Measurements from ENCODE around the gene CP. TPM values are rescaled to one million over a fixed set of nuclear protein-coding genes. Genes with fewer than 3 reads are reported as not detected.
"Not testable (repeated sequence)": the region's sequence is repeated elsewhere in the genome, so short reads cannot be mapped to it uniquely, and the experiment has no call there.

The CP gene
- total RNA-seq, 1 donor from 2014 or later, result 21.7 TPM

DNA sequence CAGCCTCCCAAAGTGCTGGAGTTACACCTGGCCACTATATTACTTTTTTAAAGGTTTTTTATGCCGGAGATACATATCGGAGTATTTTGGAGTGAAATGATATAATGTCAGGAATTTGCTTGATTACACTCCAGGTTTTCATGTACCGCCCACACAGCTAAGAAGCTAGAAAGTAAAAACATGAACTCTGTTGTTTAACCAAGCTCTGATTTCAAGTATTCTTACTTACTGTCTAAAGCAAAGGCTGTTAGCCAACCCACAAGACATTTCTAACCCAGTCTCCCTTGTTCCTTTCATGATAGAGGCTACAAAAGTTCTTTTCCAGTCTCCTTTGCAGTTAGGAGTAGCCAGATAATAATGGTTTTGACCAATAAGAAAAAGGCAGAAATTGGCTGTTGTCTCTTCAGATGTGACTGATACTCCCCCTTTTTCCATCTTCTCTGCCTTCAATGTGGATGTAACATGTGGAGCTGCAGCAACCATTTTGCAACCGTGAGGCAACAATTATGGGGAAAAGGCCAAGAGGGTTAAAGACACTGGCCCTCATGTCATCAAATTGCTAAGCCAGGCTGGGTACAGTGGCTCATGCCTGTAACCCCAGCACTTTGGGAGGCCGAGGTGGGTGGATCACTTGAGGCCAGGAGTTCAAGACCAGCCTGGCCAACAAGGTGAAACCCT, 6.1 kb upstream of the CP start:
- no peak for DNase-seq (ENCODE audit: low spot score)

DNA sequence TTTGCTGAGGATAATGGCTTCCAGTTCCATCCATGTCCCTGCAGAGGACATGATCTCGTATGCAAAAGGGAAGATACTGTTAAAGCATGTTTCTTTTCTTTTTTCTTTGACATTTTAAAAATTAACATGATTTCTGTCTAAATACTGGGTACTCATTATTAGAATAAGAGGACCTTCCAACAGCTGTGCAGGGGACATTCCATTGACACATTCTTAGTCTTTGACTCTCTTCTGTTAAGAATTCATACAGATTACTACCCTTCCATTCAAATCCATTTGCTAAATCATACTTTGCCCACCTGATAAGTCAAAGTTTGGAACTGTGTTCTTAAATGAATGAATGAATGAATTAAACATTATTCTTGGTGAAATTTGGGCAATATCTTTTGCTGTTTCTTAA, 5.1 kb upstream of the CP start:
- no peak for DNase-seq (ENCODE audit: low spot score)

DNA sequence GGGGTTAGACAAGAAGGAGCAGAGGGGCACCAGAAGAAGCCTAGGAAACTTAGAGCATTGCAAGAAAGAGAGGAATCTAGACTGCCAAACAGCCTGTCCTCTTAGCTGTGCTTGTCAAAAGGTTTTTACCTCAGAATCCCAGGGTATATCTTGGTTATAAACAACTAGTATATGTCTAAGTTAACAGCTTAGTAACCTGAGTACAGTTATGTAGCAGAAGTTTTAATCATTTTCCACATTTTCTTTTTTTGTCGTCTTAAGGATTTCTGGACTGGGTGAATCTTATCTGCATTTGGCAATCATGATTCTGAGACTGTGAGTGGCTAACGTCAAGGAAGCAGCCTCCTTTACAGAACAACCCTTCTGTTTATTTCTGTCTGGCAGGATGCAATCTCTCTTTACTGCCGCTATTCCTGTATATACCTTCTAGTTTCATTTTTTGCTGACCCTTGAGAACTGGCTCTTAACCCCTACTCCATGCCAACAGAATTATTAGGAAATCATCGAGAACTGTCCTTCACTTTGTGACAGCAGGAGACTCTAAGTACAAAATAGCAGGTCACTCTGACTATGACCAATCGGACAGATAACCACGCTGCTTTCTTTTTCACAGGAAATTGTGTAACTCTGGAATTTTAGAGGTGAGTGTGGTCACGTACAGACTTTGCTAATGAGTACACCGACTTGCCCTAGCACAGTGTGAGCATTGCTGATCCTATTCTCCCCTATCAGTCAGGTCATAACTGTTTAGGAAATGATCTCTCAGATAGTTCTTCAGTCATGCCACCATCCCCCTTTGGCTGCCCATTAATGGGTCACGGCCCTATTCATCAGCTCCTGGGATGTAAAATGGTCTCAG, 3.3 kb upstream of the CP start:
- DNase-seq (ENCODE audit: low spot score), result peak; percentile 74

DNA sequence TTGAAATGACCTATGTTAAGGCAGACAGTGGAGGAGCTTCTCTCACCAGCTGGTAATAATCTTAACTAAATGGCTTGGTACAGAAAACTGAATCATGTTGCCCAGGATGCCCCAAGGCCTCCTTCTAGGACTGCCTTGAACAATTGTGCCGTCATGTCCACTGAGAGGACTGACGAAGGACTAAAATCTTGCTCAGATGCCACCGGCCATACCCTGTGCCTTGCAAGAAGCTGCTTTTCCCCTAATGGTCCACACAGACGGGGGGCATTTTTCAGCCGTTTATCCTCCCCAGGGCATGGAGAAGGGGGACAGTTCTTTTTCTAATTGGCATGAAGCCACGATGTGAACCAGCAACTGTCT, 1.8 kb upstream of the CP start:
- DNase-seq (ENCODE audit: low spot score), result no peak

DNA sequence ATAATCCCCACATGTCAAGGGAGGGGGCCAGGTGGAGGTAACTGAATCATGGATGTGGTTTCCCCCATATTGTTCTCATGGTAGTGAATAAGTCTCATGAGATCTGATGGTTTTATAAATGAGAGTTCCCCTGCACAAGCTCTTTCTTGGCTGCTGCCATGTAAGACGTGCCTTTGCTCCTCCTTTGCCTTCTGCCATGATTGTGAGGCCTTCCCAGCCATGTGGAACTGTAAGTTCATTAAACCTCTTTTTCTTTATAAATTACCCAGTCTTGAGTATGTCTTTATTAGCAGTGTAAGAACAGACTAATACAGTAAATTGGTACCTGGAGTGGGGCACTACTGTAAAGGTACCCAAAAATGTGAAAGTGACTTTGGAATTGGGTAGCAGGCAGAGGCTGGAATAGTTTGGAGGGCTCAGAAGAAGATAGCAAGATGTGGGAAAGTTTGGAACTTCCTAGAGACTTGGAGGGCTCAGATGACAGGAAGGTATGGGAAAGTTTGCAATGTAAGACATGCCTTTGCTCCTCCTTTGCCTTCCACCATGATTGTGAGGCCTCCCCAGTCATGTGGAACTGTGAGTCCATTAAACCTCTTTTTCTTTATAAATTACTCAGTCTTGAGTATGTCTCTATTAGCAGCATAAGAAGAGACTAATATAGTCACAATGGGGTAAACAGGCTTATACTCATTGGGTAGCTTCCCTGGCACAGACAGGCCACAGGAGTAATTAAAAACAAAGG, 2.1 kb downstream of the CP start:
- not testable (repeated sequence) for DNase-seq (ENCODE audit: low spot score)

DNA sequence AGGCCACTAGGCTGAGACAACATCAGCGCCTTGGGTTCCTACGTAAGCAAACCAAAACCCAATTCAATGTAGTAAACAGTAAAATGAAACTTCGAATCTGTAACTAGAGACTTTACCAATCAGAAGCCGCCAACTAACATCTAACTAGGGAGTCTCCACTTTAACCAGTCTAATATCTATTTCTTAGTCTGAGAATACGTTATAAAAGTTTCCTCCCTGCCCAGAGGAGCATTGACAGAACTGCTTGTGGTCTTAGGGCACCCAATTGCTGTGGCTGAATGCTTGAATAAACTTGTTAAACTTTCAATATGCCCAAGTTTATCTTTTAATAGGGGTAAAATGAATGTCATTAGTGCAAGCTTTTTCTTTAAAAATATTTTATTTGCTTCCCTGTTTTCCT, 4.3 kb downstream of the CP start:
- no peak for DNase-seq (ENCODE audit: low spot score)

DNA sequence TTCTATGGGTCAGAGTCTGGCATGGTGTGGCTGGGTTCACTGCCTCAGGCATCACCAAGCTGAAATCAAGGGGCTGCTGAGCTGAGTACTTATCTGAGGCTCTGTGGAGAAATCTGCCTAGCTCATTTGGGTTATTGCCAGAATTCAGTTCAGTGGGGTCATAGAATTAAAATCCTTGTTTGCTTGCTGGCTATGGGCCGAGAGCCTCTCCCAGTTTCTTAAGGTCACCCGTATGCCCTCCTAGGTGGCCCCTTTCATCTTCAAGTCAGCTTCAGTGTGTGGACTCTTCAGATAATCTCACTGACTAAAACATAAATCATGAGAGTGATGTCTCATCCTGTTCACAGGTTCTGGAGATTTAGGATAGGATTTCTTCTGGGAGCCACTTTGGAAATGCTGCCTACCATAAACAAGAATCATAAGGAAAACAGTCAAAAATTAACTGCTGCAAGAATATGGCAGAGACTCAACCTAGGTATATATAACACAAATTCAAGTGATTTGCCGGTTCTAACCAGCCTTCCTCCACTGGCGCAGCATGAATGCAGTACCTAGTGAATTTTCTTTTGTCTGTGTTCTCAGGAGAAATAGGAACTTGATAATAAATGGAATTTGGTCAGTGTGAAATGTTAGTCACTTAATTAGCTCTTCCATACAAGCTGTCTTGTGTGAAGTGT, 5.3 kb downstream of the CP start:
- peak; percentile 68 for DNase-seq (ENCODE audit: low spot score)

DNA sequence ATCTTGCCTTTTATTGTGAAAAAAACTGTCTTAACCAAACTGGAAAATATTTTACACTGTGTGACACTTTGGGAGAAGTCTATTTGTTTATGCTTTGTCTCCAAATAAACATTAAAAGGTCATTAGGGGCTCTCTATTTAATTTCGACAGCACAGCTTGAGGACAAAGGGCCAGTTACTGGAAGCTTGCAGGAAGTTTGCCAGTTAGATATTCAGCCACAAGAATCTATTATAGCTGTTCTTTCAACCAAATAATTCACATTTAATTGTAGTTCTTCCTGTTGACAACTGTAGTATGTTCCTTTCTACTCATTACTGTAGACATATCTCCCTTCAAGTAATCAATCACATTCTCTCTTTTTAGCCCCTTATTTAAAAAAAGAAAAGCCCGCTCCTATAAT, 6.1 kb downstream of the CP start:
- DNase-seq (ENCODE audit: low spot score), result no peak

DNA sequence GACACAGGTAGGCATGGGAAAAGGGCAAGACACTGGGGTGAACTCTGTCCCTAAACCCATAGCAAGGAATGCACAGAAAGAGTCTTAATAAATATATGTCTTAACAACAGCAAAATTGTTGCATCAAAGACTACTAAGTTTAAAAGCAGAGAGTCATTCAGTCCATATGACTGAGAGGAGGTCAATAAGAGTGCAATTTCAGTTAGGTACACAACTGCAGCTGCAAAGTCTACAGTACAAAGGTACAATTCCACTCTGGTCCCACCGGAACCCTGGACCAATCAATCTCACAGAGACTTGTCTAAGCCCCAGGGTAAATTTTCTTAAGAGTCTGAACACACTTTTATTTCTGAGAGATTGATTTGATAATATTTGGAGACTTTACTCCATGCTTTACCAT, 6.9 kb downstream of the CP start:
- DNase-seq (ENCODE audit: low spot score), result no peak

DNA sequence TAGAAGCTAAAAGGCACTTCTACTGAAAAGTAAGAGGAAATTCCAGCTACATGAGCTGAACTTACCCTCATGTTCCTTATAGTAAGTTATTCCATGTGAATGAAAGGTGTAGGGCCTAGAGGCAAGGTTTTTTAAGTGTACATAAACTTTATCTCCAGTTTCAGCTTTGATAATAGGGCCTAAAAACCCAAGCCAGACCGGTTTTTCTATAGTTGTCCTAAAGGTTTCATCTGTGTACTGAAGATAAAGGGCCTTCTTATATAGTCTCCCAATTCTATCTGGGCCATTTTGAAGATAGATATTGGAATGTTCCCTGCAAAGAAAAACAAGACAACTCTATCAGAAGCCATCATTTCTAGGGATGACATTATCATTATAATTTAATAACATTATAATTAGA, 9.2 kb downstream of the CP start:
- no peak for DNase-seq (ENCODE audit: low spot score)

DNA sequence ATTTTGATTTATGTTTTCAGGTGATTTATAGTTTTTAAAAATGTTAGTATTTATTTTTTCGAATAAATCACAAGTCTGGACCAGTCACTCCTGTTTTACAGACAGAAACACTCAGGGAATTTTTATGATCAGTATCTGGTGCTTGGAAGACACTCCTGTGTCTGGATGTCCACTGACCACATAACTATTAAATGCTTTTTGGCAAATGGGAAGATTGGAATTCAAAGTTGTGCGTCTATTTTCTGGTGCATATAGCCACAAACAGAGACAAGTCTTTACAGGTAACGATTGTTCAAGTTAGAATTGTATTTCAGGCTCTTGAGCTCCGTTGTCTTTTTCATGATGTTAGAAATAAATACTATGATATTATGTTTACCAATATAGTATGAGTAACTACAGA, 12.2 kb downstream of the CP start:
- peak; percentile 33 for DNase-seq (ENCODE audit: low spot score)

DNA sequence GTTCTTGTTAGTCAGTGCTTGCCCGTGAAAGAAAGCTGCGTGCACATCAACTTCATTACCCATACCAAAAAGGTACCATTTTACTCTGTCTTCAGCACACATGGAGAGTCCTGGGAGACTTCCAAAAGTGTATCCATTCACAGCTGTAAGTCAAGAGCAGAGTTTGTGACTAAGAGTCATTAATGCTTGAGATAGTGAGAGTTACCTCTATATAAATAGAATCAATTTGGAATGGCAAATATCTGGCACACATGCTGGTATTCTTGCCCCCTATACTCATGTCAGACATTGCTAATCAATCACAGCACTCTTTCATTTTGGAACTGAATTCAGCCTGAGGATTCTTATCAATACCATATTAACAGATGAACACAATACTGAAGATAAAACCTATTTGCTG, 14.2 kb downstream of the CP start:
- no peak for DNase-seq (ENCODE audit: low spot score)

DNA sequence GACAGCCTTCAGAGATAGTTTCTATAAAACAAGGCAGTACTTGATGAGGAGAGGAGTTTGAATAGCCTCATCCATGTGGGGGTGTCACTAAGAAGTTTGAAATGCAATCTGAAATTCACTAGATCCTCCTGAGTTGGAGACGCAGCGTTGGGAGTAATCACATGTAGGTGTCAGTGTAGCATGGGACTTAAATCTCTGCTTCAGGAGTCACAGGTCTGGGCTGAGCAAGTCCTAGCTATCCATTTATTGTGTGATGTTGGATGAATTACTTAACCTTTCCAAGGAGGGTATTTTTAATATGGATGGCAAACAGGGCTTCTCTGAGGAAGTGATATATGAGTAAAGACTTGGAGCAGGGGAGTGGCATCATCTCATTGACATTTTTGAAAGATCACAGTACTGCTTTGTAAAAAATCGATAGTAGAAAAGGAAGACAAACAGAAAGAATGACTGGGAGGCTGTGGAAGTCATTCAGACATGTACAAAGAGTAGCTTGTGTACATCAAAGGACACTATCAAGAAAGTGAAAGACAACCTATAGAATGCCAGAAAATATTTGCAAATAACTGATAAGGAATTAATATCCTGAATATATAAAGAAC, 17.1 kb downstream of the CP start:
- no peak for DNase-seq (ENCODE audit: low spot score)

DNA sequence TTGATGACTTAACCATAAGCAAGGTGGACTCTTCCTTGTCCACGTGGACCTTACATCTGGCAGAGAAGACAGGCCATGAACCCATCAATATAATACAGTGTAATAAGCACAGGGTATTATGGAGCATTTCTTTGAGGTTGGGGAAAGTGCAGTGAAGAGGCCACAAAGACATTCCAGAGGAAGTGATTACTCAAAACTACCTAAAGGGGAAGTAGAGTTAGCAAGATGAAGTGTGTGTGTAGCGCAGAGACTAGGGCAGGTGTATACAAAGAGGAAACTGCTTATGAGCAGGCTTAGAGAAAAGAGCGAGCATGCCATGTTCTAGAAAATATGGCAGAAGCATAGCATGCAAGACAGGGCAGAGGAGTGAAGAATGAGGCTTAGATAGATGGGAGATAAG, 17.9 kb downstream of the CP start:
- no peak for DNase-seq (ENCODE audit: low spot score)

DNA sequence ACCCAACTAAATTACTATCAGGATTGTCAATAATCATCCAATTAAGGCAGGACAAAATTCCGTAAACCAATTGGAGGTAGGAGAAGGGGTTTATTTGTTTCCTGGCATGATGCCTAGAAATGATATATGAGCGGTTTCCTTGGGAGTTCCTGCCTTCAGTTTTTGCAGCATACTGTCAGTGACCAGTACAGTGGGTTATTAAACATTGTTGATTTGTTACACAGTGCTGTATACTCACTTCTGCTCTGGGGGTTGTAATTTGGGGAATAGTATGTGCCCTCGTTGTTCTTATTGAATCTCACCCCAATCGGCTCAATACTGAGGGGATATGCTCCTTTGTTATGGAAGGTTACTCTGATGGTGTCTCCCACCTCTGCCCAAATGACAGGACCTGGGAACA, 22.2 kb downstream of the CP start:
- DNase-seq (ENCODE audit: low spot score), result no peak

DNA sequence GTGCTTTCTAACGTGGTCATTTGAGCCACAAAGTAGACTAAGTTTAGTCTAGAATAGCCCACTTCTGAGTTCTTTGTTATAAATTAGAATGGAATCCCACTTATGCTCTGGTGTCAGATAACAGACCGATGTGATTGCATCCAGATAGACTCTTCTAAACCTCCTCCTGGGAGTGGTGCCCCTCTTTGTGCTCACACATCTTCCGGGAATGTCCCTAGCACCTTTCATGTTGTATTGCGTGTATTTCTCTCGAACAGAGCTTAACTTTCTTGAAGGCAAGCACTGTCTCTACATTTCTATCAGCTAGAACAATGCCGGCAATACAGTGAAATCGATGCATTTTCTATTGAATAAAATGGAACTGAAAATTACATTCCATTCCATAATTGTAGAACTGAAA, 23.0 kb downstream of the CP start:
- no peak for DNase-seq (ENCODE audit: low spot score)

DNA sequence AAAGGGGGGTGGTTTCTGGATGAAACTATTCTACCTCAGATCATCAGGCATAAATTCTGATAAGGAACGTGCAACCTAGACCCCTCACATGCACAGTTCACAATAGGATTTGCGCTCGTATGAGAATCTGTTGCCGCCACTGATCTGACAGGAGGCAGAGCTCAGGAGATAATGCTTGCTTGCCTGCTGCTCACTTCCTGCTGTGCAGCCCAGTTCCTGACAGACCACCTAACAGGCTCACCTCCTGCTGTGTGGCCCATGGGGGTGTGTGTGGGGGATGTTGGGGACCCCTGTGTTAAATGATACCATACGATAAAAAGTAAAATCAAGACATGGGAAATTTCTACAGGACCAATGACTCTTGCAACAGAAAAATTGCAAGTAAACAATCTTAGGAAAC, 24.0 kb downstream of the CP start:
- no peak for DNase-seq (ENCODE audit: low spot score)

DNA sequence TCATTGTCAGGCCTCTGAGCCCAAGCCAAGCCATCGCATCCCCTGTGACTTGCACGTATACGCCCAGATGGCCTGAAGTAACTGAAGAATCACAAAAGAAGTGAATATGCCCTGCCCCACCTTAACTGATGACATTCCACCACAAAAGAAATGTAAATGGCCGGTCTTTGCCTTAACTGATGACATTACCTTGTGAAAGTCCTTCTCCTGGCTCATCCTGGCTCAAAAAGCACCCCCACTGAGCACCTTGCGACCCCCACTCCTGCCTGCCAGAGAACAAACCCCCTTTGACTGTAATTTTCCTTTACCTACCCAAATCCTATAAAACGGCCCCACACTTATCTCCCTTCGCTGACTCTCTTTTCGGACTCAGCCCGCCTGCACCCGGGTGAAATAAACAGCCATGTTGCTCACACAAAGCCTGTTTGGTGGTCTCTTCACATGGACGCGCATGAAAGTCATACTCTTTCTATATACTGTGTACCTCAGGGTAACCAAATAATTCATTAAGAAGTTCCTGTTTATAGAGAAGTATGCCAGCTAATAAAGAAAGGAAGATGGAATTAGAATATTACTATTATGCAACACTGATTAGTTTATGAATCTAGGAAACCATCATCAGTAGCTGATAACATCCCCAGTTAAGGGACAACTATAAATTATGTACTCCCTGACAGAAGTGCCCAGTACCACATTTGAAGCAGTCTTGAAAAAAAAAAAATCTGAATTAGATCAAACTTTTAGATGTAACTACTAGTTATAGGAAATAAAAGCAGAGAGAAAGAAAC, 24.6 kb downstream of the CP start:
- not testable (repeated sequence) for DNase-seq (ENCODE audit: low spot score)

DNA sequence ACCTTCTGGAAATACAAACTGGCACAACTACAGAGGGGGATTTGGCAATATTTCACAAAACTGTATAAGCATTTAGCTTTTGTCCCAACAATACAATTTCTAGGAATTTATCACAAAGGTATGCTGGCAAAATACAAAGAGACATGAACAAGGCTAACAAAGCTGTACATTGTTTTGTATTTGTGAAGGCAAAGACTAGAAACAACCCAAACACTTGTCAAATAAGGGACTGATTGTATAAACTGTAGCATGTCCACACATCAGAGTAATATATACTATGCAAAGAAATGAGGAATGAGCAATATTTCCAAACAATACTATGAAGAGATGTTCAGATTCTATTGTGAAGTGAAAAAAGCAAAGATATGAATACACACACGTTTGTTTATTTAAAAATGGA, 26.4 kb downstream of the CP start:
- no peak for DNase-seq (ENCODE audit: low spot score)

DNA sequence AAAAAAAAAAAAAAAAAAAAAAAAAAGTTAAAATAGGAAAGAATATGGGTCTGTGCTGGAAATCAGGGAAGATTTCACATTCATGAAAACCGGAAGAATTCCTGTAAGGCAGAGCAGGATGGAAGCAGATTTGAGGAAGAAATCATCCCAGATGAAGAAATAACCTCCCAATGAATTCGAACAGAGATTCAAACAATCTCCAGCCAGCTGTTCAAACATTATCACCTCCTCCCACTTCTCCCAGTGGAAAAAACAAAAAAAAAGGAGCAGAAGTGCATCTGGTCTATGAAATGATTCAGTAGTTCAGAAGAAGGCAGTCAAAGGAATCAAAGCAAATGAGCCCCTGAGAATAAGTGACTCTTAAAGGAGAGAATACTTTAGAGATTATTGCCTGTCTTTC, 33.1 kb downstream of the CP start:
- no peak for DNase-seq (ENCODE audit: low spot score)

DNA sequence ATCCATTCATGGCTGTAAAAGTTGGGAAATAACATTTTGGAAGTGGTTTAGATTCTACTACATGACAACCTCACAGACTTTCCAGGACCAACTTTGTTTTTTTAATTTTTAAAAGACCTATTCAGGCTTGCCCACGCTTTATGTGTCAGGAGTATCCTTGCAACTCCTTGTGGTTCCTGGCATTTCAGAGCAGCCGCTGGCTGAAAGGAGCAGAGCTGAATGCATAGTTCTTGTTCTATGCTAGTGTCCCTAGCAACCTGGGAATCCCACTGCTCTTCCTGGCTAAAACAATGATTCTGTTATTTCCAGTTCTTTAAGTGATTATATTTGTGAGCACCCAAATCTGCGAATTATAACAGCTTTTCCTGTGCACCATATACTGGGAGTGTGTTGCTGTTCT, 34.9 kb downstream of the CP start:
- DNase-seq (ENCODE audit: low spot score), result no peak
